ENCODE measurements around the gene GJB2.
A peak's percentile ranks its signal among the peaks of the same experiment; 100 is the strongest.

Gene GJB2

GRCh38 chr13:20217168-20217567 is 24.4 kb upstream of the GJB2 start:
- Histone ChIP-seq H3K4me3 (ENCODE audit: low read length) (no peak overlapping the region), H3K36me3 (ENCODE audit: insufficient read depth, low read length) (no peaks in the 10 kb centered on the region), H3K27me3 (ENCODE audit: control insufficient read depth, insufficient read depth, low read length) (peaks cover 66% of the 10 kb centered on the region), H3K4me1 (ENCODE audit: control insufficient read depth, insufficient read depth, low read length) (no peaks in the 10 kb centered on the region), H3K9me3 (replicated peaks; ENCODE audit: low read length) (no peaks in the 10 kb centered on the region), H3K9ac (ENCODE audit: low read depth, low read length) (no peak overlapping the region), H3K4me2 (ENCODE audit: low read length) (no peak overlapping the region)

GRCh38 chr13:20209948-20210347 is 17.2 kb upstream of the GJB2 start:
- H3K9me3 ChIP-seq (replicated peaks; ENCODE audit: low read length): no peaks in the 10 kb centered on the region

GRCh38 chr13:20206698-20207235 is 14.0 kb upstream of the GJB2 start:
- H3K9ac ChIP-seq (ENCODE audit: low read depth, low read length): no peak overlapping the region
- H3K9me3 ChIP-seq (replicated peaks; ENCODE audit: low read length): no peaks in the 10 kb centered on the region
- H3K36me3 ChIP-seq (ENCODE audit: insufficient read depth, low read length): no peaks in the 10 kb centered on the region
- H3K4me1 ChIP-seq (ENCODE audit: control insufficient read depth, insufficient read depth, low read length): no peaks in the 10 kb centered on the region
- no peak overlapping the region for H3K4me3 ChIP-seq (ENCODE audit: low read length)
- peaks cover 55% of the 10 kb centered on the region for H3K27me3 ChIP-seq (ENCODE audit: control insufficient read depth, insufficient read depth, low read length)
- H3K4me2 ChIP-seq (ENCODE audit: low read length): no peak overlapping the region

More at GRCh38 chr13:20209948-20210347, 17.2 kb upstream of the GJB2 start:
- no peaks in the 10 kb centered on the region for H3K4me1 ChIP-seq (ENCODE audit: control insufficient read depth, insufficient read depth, low read length)
- H3K4me2 ChIP-seq (ENCODE audit: low read length): no peak overlapping the region
- peaks cover 61% of the 10 kb centered on the region for H3K27me3 ChIP-seq (ENCODE audit: control insufficient read depth, insufficient read depth, low read length)
- H3K4me3 ChIP-seq (ENCODE audit: low read length): no peak overlapping the region
- no peak overlapping the region for H3K9ac ChIP-seq (ENCODE audit: low read depth, low read length)
- H3K36me3 ChIP-seq (ENCODE audit: insufficient read depth, low read length): no peaks in the 10 kb centered on the region

GRCh38 chr13:20206065-20206697 is 13.4 kb upstream of the GJB2 start:
- Histone ChIP-seq H3K4me2 (ENCODE audit: low read length) (no peak overlapping the region), H3K9ac (ENCODE audit: low read depth, low read length) (no peak overlapping the region), H3K4me1 (ENCODE audit: control insufficient read depth, insufficient read depth, low read length) (no peaks in the 10 kb centered on the region), H3K4me3 (ENCODE audit: low read length) (no peak overlapping the region), H3K27me3 (ENCODE audit: control insufficient read depth, insufficient read depth, low read length) (peaks cover 59% of the 10 kb centered on the region), H3K36me3 (ENCODE audit: insufficient read depth, low read length) (no peaks in the 10 kb centered on the region), H3K9me3 (replicated peaks; ENCODE audit: low read length) (no peaks in the 10 kb centered on the region)

DNA sequence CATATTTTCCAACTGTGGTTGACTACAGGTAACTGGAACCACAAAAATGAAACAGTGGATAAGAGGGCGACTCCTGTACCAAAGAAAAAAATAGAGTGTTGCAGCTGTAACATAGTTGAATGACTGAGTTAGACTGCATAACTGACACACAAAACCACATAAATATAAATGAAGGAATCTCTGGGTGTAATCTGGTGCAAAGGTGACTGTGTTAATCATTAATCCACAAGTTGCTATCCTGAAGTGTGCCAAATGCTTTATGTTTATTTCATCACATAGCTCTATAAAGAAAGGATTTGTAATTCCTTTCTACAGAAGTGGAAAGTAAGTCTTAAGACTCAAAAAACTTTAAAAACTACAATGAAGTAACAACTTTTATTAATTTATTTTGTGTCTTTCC is 6.0 kb upstream of the GJB2 start:
- Histone ChIP-seq H3K9ac (ENCODE audit: low read depth, low read length) (no peak overlapping the region), H3K27me3 (ENCODE audit: control insufficient read depth, insufficient read depth, low read length) (peaks cover 72% of the 10 kb centered on the region), H3K4me2 (ENCODE audit: low read length) (no peak overlapping the region), H3K4me3 (ENCODE audit: low read length) (no peak overlapping the region), H3K9me3 (replicated peaks; ENCODE audit: low read length) (no peaks in the 10 kb centered on the region), H3K4me1 (ENCODE audit: control insufficient read depth, insufficient read depth, low read length) (no peaks in the 10 kb centered on the region), H3K36me3 (ENCODE audit: insufficient read depth, low read length) (no peaks in the 10 kb centered on the region)

- Histone ChIP-seq H3K4me3 (ENCODE audit: low read length) (no peak overlapping the region), H3K4me2 (ENCODE audit: low read length) (no peak overlapping the region), H3K4me1 (ENCODE audit: control insufficient read depth, insufficient read depth, low read length) (peaks cover 2% of the 10 kb centered on the region)
Observed at GRCh38 chr13:20197361-20197834, 4.7 kb upstream of the GJB2 start.

GRCh38 chr13:20195801-20196200 is 3.1 kb upstream of the GJB2 start:
- H3K4me2 ChIP-seq (ENCODE audit: low read length): no peak overlapping the region
- peaks cover 82% of the 10 kb centered on the region for H3K27me3 ChIP-seq (ENCODE audit: control insufficient read depth, insufficient read depth, low read length)
- no peaks in the 10 kb centered on the region for H3K9me3 ChIP-seq (replicated peaks; ENCODE audit: low read length)
- H3K4me1 ChIP-seq (ENCODE audit: control insufficient read depth, insufficient read depth, low read length): peaks cover 5% of the 10 kb centered on the region
- H3K9ac ChIP-seq (ENCODE audit: low read depth, low read length): no peak overlapping the region
- no peak overlapping the region for H3K4me3 ChIP-seq (ENCODE audit: low read length)
- H3K36me3 ChIP-seq (ENCODE audit: insufficient read depth, low read length): no peaks in the 10 kb centered on the region

More at GRCh38 chr13:20197361-20197834, 4.7 kb upstream of the GJB2 start:
- Histone ChIP-seq H3K27me3 (ENCODE audit: control insufficient read depth, insufficient read depth, low read length) (peaks cover 74% of the 10 kb centered on the region), H3K9me3 (replicated peaks; ENCODE audit: low read length) (no peaks in the 10 kb centered on the region), H3K36me3 (ENCODE audit: insufficient read depth, low read length) (no peaks in the 10 kb centered on the region), H3K9ac (ENCODE audit: low read depth, low read length) (no peak overlapping the region)

DNA sequence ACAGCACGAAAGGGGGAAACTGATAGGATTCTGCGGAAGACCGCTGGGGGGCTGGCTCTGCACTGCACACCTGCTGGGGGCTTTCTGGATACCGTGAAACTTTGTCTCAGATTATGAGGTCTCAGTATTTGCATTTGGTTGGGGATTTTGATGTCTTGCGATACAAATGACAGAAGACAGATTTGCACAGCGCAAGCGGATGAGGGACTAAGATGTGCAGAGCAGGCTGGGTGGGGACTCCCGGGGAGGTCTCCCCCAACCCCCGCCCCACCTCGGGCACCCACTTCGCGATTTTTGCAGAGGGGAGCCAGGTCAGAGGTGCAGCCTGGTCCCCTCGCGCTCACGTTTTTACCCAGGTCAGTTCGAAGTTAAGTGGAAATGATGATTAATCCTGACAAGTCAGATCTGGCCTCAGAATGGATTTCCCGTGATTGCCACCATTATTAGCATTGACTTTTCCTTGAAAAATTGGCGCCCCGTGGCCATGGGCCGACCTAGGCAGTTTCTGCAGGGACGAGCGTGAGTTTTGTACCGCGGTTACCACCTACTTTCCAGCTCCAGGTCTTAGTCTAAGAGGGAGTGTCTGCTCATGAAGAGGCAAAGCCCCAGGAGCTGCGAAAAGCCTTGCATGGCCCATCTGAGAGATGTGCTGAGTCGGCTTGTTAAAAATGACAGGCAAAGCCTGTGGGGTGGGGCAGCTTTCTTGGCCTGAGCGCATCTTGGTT is 1.3 kb upstream of the GJB2 start:
- Histone ChIP-seq H3K4me2 (ENCODE audit: low read length) (peak overlapping the region; percentile 85), H3K36me3 (ENCODE audit: insufficient read depth, low read length) (no peaks in the 10 kb centered on the region), H3K9ac (ENCODE audit: low read depth, low read length) (no peak overlapping the region), H3K27me3 (ENCODE audit: control insufficient read depth, insufficient read depth, low read length) (peaks cover 81% of the 10 kb centered on the region), H3K4me1 (ENCODE audit: control insufficient read depth, insufficient read depth, low read length) (peaks cover 7% of the 10 kb centered on the region), H3K4me3 (ENCODE audit: low read length) (no peak overlapping the region), H3K9me3 (replicated peaks; ENCODE audit: low read length) (no peaks in the 10 kb centered on the region)

DNA sequence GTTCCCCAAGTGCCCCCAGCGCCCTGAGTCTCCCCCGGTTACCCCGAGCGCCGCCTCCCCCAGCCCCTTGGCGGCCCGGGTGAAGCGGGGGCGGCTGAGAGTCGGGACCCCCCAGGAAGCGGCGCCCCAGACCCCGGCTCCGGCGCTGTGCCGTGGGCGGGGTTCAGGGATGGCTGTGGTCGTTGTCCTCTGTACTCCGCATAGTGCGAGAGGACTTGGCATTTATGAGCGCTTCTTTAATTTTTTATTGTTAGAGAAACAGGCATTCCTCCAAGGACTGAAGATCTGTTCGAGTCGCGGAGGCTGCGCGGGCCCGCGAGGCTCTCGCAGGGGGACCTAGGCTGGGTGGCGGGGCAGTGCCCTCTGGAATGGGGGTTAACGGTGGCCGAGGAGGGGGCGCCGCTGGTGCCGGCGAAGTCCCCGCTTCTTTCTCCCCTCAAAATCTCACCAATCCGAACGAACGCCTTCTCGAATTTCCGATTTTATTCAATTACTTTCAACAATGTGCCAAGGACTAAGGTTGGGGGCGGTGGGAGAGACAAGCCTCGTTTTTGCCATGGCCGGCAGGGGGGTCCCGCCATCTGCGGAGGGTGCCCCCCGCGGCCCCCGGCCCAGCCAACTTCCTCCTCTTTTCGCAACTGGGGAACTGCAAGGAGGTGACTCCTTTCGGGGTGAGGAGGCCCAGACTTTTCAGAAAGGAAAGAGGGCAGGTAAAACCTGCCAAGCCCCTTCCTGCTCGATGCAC is 596 bp upstream of the GJB2 start:
- peak overlapping the region; percentile 85 for H3K4me2 ChIP-seq (ENCODE audit: low read length)
- no peak overlapping the region for H3K9ac ChIP-seq (ENCODE audit: low read depth, low read length)
- peaks cover 80% of the 10 kb centered on the region for H3K27me3 ChIP-seq (ENCODE audit: control insufficient read depth, insufficient read depth, low read length)
- H3K4me1 ChIP-seq (ENCODE audit: control insufficient read depth, insufficient read depth, low read length): peaks cover 7% of the 10 kb centered on the region
- H3K36me3 ChIP-seq (ENCODE audit: insufficient read depth, low read length): no peaks in the 10 kb centered on the region
- H3K4me3 ChIP-seq (ENCODE audit: low read length): peak overlapping the region; percentile 16
- no peaks in the 10 kb centered on the region for H3K9me3 ChIP-seq (replicated peaks; ENCODE audit: low read length)

DNA sequence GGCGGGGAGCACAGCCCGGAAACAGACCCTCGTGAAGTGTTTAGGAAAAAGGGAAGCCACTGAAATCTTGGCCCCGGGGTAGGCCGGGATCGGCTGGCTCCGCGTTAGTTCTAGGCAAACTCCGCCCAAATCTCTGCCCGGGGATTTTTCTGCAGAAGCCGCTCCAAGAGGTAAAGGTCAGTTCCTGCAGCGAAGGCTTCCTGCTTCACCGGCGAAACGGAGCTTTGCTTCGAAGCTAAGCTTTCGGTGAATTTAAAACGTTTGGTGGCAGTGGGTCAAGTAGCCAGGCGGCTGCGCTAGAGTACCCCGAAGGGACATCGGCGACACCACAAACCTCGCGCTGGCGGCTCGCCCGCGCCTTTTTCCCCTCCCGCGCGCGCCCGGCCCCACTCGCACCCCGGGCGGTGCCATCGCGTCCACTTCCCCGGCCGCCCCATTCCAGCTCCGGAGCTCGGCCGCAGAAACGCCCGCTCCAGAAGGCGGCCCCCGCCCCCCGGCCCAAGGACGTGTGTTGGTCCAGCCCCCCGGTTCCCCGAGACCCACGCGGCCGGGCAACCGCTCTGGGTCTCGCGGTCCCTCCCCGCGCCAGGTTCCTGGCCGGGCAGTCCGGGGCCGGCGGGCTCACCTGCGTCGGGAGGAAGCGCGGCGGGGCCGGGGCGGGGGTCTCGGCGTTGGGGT is 441 bp downstream of the GJB2 start:
- Histone ChIP-seq H3K9me3 (replicated peaks; ENCODE audit: low read length) (no peaks in the 10 kb centered on the region), H3K36me3 (ENCODE audit: insufficient read depth, low read length) (no peaks in the 10 kb centered on the region), H3K4me1 (ENCODE audit: control insufficient read depth, insufficient read depth, low read length) (peaks cover 7% of the 10 kb centered on the region), H3K4me3 (ENCODE audit: low read length) (peak overlapping the region; percentile 49), H3K9ac (ENCODE audit: low read depth, low read length) (no peak overlapping the region), H3K4me2 (ENCODE audit: low read length) (peak overlapping the region; percentile 85), H3K27me3 (ENCODE audit: control insufficient read depth, insufficient read depth, low read length) (peaks cover 77% of the 10 kb centered on the region)
